Myocyte (in vitro differentiated cells): ENCODE results near the gene NOL8. TPM values are rescaled to one million over a fixed set of nuclear protein-coding genes. Genes with fewer than 3 reads are reported as not detected.
A peak's percentile ranks its signal among the peaks of the same experiment; 100 is the strongest.

Experiments
- DNase-seq: peaks from one replicate; pipeline ENCODE4 v3.0.0-alpha.2; 2012; ENCODE audit warnings: low read depth
- total RNA-seq: library from RNA; depleted of rRNA; stranded (reverse); fragments of >200 nt; gene quantifications from 2 replicates; pipeline ENCODE4 v1.2.3, GENCODE V29; 2014

NOL8 gene
- total RNA-seq, 1 donor from 2014 or later: 25.2 TPM

GRCh38 chr9:92312887-92313623, 12.1 kb downstream of the NOL8 start:
- DNase-seq: no peak

- no peak for DNase-seq
Measured at GRCh38 chr9:92310562-92310961, 14.6 kb downstream of the NOL8 start.

DNA sequence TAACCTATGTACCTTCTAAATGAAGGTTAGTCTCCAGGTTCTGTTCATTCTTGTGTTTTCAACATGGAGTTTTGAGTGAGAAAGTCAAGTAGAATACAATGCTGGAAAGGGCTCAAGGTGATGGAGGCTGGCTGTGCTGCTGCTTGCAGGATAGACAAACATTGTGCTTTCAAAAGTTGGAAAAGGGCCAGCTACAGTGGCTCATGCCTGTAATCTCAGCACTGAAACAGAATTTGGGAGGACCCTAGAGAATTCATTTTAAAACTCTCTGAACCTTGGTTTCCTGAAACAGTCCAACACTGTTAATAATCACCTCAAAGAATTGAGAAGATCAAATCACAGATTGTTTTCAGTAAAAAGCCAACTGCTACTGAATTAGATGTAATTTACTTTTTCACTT, 16.3 kb downstream of the NOL8 start:
- DNase-seq: no peak

DNA sequence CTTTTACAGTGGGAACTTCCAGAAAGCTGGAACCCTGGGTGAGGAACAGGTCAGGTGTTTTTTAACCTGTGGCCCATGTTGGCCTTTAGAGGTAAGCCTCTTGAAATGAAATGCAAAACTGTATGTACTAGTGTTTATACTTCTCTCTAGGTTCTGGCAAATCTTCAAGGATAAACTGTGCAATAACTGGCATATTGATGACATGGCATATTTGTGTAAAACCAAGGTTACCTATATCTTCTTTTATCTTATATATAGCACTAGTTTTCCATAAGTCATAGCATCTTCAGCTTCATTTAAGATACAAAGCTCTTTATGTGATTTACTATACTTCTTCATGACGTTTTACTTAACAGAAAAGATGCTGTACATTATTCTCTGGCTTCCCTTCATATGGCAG, 24.2 kb downstream of the NOL8 start:
- no peak for DNase-seq

- no peak for DNase-seq
Measured at GRCh38 chr9:92299116-92299515, 26.0 kb downstream of the NOL8 start.

- no peak for DNase-seq
Measured at GRCh38 chr9:92298036-92298435, 27.1 kb downstream of the NOL8 start.

- no peak for DNase-seq
Measured at GRCh38 chr9:92297611-92298010, 27.5 kb downstream of the NOL8 start.

DNA sequence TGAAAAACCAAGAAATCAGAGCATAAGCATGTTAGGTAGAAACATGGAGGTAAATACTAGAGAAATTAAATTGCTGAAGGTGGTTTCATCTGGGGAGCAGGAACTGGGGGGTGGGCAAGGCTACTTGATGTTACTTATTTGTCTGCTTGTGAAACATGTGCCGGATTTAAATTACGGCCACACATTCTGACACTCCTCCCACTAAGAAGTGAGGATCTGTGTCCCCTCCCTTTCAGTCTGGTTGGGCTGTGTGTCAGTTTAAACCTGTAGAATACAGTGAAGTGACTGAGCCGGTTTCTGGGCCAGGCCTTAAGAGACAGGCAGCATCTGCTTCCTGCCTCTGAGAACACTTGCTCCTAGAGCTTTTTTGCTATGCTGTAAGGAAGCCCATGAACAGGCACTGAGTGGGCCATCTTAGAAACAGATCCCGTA, 29.3 kb downstream of the NOL8 start:
- no peak for DNase-seq

DNA sequence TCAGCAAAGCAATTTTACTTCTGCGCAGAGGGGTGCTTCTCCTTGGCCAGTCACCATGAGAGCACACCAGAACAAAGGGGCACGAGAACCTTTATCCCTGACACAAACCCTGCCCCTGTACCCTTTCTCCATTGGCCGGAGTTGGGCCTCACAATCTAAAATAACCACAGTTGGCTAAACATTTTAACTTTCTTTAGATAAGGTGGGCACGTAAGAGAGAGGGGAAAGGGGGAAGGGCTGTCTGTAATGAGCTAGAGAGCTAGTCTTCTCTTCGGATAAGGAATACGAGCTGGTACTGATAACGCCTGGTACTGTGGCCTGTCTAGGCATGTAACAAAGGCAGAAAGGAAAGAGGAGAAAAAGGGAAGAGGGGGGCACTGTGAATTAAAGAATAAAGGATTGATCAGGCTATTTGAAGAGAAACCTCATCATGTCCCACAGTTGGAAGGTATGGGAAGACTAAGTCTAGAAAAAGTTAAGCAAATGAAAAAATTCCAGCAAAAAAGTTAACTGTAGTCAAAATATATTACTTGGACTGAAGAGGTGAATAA, 29.8 kb downstream of the NOL8 start:
- DNase-seq: no peak

DNA sequence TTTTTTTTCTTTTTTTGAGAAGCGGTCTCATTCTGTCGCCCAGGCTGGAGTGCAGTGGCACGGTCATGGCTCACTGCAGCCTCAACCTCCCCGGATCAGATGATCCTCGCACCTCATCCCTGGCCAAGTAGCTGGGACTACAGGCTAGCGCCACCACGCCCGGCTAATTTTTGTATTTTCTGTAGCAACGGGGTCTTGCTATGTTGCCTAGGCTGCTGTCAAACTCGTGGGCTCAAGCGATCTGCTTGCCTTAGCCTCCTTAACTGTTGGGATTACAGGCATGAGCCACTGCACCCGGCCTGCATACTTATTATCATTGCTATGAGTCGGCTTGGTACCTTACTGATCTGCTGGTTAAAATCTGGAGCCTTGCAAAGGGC, 30.9 kb downstream of the NOL8 start:
- DNase-seq: peak; percentile 30

DNA sequence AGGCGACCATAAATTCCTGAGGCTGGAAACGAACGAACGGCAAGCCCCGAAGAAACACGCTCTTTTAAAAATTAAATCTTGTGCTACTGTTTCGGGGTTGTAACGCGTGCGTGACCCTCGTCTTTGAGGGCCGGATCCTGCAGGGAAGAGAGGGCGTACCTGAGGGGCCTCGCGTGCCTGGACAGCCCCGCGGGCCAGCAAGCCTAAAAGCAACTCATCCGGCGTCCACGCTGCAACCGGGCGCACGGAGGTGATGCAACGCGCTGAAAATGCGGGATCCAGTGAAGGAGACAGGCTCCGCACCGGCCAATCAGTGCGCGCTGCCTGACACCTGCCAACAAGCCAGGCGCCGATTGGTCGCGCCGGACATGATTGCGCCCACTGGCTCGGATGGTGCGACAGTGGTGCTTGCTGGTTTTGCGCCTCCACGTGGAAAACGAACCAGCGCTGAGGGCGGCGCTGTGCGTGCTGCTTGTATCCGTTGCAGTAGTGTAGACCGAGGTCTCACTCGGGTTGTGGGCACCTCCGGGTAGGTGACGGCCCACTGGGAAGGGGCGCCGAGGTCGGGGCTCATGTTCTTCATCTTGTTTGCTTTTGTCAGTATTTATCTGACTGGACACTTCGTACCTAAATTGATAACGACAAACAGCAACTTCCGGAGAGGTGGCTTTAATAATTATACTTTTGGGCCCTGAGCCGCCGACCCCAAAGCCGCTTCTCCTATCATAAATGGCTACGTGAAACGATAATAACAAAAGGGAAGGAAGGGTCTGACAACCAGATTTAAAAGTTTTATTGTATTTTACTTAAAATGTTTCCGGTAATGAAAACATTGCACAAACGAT, 31.5 kb downstream of the NOL8 start, which contains the start of gene IARS1:
Gene IARS1 (minus strand): TSS at position 246 of the 845 bp plus-strand sequence. CDS start 4,278 bp downstream, outside the sequence.
- DNase-seq: peak; percentile 98

DNA sequence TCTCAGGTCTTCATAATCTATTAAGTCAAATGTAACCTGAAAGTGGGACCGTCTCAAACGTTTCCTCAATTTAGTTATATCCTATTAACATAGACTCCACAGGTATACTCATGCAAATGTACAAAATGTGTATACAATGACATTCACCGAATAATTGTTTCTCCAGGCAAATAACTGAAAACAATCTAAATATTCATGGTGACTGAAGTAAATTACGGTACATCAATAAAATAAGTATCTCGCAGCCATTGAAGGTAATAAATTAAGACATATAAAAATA, 32.1 kb downstream of the NOL8 start:
- no peak for DNase-seq

DNA sequence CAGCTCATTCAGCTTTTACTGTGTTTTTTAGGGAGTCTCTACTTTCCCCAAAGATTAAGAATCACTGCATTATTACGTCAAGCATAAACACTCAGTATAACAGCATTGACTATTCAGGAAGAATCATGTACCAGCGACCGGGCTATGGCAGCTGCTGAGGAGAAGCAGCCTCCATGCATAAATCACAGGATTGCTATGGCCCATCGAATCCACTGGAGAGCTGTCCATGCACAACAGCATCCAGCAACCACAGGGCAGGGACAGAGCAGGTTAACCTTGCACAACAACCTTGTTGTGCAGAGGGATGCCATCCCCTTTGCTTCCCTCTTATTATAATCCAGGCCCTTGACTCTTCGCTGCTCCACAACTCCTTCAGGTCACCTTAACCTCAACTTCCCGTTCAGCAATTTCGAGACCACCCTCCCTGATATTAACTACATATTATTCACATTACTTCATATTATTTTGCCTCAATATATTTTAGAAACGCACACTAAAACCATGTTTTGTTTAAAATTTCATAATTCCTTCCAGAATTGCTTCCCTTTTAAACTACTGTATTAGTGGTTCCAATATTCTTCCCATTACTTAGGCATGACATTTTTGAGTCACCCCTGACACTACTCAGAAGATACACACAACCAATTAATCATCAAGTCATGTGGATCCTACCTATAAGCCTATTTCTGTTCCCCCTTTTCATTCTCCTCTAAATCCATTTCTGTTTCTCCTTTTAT, 32.6 kb downstream of the NOL8 start:
- DNase-seq: no peak

- DNase-seq: no peak
Measured at GRCh38 chr9:92291577-92291976, 33.6 kb downstream of the NOL8 start.

DNA sequence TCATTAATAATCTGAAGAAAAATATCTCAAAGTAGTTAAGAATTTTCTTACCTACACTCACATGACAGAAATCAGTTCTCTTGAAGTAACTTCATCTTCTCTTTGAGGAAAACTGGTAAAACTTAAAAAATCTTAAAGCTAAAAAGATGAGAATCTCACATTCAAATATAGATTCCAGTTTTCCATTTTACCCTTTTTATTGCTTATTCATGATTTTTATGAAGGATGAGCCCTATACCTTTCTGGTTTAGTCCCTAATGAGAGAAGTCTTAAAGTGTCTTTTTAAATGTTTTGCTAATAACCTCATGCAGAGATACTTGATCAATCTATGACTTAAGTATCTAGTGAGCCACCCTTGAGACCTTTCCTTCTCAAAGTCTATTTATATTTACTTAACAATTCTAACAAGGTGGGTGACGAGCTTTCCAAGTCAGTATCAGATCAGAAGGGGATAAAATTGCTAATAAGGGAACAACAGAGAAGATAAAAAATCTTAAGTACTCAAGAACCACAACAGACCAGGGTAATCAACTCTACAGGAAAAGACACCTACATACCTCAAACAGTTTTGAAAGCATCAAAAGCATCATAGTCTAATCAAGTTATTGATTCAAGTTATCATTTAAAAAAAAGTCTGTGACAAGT, 34.2 kb downstream of the NOL8 start:
- DNase-seq: no peak

GRCh38 chr9:92289708-92290390, 35.3 kb downstream of the NOL8 start:
- no peak for DNase-seq

- no peak for DNase-seq
Measured at GRCh38 chr9:92279302-92279701, 45.8 kb downstream of the NOL8 start.

DNA sequence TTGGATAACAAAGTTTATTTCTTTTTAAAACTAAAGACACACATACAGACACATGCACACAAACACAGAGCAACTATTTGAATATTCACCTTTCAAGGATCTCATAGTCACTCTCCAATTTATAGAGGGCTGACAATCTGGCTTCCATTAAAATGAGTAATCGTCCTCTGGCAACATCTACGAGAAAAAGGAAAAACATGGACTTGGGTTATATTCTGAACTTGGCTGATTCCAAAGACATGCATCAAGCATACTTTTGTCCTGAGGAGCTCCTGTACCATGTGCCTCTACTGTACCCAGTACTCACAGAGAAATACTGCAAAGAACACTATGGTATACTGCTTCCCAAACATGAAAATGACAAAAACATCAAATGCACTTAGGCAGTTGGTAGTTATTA, 47.0 kb downstream of the NOL8 start:
- DNase-seq: no peak

GRCh38 chr9:92276331-92277032, 48.7 kb downstream of the NOL8 start:
- no peak for DNase-seq

DNA sequence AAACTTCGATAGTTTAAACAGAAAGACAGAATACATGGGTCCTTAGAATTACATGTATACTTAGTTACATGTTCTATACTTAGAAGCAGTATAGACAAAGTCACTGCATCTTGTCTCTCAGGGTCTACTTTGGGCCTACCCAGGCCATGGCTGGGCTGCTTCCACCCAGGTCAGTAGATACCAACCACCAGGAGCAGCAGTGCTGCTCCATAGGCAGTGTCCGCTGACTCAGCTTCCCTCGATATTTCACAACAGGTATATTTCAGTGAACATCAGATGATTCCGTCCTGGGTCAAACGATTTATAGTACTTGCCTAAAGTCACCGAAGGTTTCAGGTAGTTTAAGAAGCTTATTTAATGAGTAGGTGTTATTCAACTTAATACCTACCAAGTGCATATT, 49.6 kb downstream of the NOL8 start:
- DNase-seq: no peak
